Activated CD4-positive, alpha-beta T cell treated with anti-CD3 and anti-CD28 coated beads for 24 hours (primary cell): ENCODE measurements around the gene NLRP14.

Experiments
- DNase-seq, 2 donors: peaks; one replicate each; pipeline ENCODE4 v3.0.0-alpha.2; 2020; ENCODE audit warnings: low read depth in 2 of 2

Gene NLRP14

DNA sequence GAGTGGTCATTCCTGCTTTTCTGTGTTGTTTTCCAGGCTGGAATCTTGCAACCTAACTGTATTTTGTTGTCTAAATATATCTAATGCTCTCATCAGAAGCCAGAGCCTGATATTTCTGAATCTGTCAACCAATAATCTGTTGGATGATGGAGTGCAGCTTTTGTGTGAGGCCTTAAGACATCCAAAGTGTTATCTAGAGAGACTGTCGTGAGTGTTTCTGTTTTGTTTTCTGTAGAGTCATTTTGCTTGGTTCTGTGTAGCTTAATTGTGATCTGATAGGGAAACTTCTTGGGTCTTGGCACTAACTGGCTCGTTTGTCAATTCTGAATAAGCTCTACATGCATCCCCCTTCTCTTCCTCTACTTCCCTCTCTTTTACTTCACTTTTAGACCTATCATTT, 37.4 kb downstream of the NLRP14 start:
- no peak for DNase-seq

DNA sequence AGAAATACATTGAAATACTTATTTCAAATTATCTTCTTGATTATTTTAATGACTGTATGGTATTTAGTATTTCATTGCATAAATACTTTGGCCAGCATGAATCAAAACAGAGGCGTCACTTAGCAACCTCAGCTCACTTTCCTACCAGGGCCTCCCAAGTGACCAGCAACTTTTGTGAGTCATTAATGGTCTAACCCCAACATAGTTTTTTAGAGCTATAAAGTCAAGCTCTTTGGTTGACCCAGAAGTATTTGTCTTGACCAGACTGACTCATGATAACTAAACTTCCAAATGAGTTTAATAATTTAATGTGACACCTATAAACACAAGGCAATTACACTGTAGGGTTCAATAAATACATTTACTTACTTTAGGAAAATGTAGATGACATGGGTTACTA, 40.6 kb downstream of the NLRP14 start:
- no peak for DNase-seq

DNA sequence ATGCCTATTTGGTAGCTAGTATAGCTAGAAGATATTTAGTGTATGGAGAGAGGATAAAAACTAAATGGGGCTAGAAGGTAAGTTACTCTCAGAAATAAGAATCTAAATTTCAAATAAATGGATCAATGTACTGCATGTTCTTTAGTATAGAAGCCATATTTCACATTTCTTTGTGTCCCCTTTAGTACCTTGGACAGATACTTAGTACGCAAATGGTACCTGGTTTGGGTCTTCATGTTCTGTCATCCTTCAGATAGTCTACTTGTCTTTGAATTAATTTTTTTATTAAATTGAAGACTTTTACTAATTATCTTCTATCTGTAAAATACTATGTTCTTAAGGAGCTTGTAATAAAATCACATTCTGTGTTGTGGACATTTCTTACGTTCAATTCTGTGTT, 42.3 kb downstream of the NLRP14 start:
- DNase-seq: no peak

DNA sequence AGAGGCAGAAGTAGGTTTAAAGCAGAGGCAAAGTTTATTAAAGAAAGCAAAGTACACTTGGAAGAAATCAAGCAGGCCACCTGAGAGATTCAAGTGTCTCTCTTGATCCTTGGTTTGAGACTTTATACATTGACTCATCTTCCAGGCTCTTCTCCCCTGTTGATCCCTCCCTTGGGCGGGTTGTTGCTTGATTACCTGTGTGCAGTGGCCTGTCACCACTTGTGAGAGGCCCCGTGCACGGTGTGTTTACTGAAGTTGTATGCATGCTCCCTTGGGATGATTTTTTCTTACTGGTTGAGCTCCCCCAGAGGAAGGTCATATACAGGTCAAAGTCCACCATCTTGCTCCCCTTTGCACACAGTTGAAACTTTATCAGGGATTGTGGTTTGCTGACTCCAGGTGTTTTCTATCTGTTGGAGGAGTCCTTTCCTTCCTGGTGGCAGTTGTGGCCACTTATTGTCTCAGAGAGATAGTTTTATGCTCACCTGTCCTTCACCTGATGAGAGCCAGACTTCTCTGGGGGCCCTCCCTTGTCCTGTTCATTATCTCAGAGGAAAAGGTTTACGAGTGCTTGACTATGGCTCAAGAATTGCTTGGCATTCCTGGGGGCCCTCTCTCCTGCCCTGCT, 52.2 kb downstream of the NLRP14 start:
- no peak for DNase-seq

DNA sequence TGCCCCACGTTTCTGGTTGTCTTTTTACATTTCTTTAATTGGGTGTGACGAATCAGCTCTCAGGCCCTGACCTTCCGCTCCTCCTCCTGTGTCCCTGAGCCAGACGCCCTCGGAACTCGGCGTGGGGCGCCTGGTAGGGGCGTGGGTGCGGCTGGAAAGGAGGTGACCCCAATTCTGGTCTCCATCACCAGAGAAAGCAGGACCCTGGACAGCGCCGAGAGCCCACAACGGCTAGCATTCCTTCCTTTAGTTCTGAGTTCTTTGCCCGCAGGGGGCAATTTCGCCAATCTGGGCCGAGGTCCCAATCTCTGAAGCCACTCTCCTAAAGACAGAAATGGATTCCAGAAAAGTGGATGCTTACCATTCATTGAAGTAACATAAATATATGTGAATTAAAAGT, 56.8 kb downstream of the NLRP14 start:
- DNase-seq: no peak

DNA sequence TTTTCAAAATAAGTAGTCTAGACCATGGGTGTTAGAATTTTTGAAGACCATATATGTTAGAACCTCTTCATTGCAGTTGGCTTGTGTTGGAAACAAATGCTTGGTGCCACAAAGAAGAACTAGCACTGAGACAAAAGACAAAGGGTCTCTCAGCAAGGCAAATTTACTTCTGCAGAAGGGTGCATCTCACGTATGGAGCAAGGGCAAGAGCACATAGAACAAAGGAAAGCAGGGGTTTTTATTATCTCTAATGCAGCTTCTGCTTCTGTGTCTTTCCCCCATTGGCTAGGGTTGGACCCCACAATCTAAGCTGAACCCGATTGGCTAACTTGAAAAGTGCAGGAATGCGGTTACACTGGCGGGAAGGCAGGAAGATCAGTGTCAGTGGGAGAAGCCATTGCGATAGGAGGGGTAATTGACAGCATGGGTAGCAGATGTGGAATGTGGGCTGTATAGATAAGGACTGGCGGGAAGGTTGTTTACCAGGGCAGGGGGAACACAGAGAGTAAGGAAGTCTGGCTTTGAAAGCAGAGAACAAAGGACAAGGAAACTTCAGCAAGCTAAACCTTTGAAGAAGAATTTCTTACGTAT, 59.4 kb downstream of the NLRP14 start:
- no peak for DNase-seq

DNA sequence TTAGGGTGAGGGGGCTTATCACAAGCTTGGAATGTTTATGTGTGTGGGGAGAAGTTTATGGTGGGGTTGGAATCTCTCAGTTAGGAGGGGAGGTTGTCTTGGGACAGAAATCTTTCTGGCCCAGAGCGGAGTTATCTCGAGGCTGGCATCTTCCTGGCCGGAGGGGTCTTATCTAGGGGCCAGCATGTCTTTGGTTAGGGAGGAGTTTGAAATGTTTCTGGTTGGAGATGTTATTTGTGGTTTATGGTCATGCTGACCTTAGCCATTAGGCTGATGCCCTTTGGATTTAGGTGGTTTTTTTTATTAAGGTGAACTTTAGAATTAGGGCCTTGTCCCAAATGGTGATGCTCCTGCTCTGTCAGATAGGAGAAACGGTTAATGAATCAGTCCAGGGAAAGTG, 60.6 kb downstream of the NLRP14 start:
- DNase-seq: no peak

DNA sequence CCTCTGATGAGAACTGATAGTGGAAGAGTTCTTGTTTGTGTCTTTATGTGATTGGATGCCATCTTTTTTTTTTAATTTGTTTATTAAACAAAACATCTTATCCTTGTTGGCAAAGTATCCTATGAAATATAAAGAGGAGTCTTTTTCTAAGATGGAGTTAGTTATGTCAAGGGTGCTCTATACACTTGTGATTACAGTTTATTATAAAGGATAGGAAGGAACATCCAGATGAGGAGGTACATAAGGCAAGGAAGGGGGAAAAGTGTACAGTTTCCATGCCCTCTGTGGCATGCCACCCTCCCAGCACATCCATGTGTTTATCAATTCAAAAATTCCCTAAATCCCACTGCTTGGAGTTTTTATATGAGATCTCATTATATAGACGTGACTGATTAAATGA, 61.2 kb downstream of the NLRP14 start:
- no peak for DNase-seq

DNA sequence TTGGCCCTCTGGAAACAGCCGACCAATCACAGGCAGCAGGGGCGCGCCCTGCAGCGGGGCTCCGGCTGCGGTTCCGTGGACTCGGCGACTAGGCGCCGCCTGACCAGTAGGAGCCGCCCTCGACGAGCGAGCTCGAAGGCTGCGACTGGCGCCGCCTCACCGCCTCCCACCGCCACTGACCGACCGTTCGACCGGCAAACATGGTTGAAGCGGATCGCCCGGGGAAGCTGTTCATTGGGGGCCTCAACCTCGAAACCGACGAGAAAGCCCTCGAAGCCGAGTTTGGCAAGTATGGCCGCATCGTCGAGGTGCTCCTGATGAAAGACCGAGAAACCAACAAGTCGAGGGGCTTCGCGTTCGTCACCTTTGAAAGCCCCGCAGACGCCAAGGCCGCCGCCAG, 68.6 kb downstream of the NLRP14 start, which contains the start of gene RBMXL2:
TSS of gene RBMXL2 (plus strand) at position 78 of the 400 bp plus-strand sequence. CDS start at position 201, 123 bp downstream.
- no peak for DNase-seq

DNA sequence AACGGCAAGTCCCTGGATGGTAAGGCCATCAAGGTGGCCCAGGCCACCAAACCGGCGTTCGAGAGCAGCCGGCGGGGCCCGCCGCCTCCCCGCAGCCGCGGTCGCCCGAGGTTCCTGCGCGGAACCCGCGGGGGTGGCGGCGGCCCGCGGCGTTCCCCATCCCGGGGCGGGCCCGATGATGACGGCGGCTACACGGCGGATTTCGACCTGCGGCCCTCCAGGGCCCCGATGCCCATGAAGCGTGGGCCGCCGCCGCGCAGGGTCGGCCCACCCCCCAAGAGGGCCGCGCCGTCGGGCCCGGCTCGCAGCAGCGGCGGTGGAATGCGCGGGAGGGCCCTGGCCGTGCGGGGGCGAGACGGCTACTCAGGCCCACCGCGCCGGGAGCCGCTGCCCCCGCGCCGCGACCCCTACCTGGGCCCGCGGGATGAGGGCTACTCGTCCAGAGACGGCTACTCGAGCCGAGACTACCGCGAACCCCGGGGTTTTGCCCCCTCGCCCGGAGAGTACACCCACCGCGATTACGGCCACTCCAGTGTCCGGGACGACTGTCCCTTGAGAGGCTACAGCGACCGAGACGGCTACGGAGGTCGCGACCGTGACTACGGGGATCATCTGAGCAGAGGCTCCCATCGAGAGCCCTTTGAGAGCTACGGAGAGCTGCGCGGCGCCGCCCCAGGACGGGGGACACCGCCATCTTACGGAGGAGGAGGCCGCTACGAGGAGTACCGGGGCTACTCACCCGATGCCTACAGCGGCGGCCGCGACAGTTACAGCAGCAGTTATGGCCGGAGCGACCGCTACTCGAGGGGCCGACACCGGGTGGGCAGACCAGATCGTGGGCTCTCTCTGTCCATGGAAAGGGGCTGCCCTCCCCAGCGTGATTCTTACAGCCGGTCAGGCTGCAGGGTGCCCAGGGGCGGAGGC, 69.3 kb downstream of the NLRP14 start:
- no peak for DNase-seq

DNA sequence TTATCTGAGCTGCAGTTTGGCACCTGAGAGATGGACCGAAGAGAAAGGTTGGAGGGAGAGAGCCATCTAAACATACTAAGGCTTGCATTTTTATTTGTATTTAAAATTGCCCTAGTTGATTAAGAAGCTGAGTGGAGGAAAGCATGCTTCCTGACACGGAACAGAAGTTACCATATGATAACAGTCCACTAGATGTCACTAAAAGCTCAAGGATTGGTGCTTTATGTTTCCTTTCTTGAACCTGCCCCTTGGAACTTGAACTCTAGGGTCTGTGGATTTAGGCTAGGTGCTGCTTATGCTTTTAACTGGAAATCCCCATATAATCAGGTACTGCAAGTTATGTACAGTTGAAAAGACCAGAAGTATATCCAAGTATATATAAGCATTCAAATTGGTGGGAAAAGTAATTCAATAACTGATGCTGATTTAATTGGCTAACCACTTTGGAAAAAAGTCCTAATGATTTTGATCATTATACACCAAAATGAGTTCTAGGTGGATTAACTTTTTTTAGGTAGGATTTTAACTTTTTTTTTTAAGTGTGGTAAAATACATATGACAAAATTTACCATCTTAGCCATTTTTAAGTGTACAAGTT, 78.1 kb downstream of the NLRP14 start:
- DNase-seq: no peak

DNA sequence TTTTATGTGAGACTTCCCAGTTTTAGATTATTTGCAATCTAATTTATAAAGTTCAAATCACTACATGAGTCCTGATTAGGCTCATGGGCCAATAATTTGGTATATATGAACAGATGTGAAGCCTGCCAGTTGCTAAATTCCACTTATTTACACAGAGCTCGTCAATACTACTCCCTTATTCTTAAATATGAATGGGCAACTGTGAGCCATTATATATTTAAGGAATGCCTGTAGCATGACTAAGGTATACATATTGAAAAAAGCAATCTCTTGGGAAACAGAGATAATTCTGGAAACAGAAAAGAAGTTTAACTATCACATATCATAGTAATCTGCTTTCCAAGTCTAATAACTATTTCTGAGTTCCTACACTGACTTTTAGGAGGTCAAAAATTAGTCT, 95.5 kb downstream of the NLRP14 start:
- DNase-seq: no peak

DNA sequence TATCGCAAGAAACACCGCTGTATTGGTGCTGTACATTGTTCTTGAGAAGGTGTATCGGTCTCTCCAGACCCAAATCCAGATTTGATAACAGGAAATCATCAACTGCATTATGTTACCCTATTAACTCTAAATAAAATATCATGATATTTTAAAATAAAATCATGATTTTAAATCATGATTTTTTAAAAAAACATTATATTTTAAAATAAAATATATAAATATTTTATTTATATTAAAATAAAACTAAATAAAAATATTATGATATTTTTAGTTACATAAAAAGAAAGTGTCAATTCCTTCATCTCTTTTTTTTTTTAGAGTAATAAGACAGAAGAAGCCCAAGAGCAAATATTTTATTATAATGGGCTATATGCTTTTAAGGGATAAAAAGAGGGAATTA, 96.1 kb downstream of the NLRP14 start:
- DNase-seq: no peak
